GM21447 (cell line): ENCODE measurements around the gene IMPDH1.
"Not testable (repeated sequence)": the region's sequence is repeated elsewhere in the genome, so short reads cannot be mapped to it uniquely, and the experiment has no call there.

Experiments
- ATAC-seq: cut with Tn5 transposase; IDR thresholded peaks from one replicate; pipeline ENCODE4 v1.9.1; 2021; ENCODE audit not compliant: unreplicated experiment

The IMPDH1 gene

DNA sequence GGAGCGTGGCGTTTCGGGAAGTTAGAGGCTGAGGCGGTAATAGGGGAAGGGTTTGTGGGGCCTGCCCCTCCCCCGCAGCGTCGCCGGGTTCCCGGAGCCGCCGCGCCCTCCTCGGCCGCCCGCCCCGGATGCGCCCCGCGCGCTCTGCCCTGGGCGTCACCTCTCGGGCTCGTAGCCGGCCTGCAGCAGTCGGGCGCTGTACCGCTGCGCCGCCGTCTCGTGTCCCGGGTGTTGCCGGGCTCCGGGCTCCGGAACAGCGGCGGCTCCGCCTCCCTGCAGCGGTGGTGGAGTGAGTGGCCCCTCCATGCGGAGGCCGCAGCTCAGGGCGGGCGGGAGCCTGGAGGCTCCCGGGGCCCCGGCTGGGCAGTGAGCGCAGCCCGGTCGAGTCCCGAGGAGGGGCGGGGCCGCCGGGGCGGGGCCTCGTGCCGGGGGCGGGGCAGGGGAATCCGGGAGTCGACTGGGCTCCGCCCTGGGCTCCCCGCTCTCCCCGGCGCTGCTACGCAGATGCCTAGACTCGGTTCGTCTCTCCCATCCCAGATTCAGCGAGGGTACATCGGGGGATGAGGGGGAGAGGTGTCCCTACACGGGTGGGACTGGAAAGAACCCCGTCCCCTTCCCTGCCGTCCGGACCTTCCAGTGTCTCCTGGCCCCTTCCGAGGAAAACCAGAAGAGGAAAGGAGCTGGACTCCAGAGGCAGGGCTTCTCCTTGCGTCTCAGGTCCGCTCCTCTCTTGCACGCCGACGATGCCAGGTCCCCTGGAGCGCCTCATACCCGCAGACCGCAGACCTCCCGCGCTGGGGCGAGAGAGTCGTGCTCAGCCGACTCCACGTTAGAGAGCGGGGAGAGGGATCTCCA is at the start of gene IMPDH1:
IMPDH1 (minus strand) TSS at position 387 of the 855 bp plus-strand sequence; CDS start at position 306, 81 bp downstream.
- ATAC-seq: peak; percentile 78

DNA sequence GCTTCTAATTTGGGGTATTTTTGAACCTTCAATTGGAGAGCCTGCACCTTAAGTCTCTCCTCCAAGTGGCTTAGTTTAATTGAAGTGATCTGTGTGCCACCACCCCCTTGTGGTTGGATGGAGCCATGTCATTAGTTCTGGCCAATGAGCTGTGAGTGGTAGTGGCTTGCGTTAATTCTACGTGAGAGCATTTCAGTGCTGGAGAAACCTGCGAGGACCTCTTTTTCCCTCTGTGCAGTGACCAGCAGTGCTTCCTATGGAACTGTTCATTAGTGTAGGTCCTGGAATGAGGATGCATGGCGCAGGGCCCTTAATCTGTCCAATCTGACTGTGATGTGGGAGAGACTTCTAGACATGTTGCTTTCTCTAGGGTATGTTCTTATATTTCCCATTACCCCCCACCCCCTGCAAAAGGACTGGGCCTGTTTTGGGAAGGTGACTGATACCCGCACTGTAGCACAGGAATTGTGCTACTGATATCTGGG is 49.7 kb upstream of the IMPDH1 start:
- ATAC-seq: peak; percentile 47

DNA sequence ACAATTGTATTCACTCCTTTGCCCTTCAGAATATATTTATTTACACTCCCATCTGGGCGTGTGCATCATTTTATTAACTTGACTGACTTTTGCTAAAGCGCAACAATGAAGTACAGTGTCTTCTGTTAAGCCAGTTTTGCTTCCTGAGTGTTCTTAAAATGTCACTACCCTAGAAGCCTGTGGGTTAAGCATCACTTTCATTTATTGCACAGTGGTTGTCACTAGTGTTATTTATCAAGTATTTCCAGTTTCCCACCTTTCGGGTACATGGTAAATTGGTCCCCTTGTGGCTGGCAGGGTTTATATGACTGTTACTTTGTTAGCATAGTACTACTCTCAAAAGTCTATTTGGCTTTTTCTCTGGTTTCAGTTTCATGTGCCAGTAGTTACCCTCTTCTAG is 49.2 kb upstream of the IMPDH1 start:
- peak; percentile 23 for ATAC-seq

DNA sequence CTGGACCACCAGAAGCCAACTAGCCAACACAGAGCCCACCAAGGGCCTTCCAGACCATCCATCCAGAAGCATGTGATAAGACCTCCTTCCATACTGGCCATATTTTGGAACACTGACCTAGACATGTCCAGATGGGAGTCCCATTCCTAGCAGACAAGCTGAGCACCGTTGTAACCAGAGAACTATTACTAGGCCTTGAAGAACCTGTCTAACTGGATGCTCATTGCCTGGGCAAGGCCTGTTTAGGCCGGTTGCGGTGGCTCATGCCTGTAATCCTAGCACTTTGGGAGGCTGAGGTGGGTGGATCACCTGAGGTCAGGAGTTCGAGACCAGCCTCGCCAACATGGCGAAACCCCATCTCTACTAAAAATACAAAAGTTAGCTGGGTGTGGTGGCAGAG is 47.6 kb upstream of the IMPDH1 start:
- ATAC-seq: not testable (repeated sequence)

DNA sequence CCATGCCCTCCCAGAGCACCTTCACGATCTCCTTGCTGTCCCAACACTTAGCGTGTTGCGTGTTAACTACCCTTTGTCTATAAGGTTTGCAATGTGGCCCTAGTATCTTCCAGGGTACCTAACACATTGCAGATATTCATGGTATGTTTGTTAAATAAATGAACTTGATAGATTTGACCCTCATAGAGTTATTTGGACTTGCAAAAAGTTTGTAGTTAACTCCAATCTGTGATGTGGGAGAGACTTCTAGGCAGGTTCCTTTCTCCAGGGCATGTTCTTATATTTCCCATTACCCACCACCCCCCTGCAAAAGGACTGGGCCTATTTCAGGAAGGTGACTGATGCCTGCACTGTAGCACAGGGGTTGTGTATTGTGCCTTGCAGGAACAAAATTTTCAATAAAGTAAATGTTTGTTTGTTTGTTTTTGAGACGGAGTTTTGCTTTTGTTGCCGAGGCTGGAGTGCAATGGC is 46.5 kb upstream of the IMPDH1 start:
- ATAC-seq: peak; percentile 14

DNA sequence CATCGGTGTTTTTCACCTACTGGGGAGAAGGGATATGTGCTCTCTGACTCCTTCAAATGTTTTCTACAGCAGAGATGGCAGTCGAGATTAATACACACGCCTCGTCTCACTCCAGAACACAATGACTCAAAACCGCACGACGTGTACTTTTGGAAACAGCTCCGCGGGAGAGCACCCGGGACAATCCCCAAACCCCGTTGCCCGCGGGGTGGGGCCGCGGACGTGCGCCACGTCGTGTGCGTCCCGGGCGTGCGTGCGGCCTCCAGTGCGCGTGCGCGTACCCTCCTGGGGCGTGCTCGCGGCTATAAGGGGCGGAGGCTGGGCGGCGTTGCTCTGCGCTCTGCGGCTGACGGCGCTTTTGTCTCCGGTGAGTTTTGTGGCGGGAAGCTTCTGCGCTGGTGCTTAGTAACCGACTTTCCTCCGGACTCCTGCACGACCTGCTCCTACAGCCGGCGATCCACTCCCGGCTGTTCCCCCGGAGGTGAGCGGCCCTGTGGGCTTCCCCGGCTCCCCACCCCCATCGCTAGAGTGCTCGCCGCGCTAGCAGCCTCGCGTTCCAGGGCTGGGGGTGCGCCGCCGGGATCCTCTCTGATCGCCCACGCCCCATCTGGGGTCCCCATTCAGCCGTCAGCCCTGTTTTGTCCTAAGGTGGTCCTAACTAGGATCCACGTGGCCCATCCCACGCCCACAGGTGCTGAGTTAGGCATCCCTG is 45.9 kb upstream of the IMPDH1 start, which contains the start of gene HILPDA:
HILPDA (plus strand) TSS at position 336 of the 712 bp plus-strand sequence. CDS start 1,391 bp downstream, outside the sequence.
- ATAC-seq: peak; percentile 68

DNA sequence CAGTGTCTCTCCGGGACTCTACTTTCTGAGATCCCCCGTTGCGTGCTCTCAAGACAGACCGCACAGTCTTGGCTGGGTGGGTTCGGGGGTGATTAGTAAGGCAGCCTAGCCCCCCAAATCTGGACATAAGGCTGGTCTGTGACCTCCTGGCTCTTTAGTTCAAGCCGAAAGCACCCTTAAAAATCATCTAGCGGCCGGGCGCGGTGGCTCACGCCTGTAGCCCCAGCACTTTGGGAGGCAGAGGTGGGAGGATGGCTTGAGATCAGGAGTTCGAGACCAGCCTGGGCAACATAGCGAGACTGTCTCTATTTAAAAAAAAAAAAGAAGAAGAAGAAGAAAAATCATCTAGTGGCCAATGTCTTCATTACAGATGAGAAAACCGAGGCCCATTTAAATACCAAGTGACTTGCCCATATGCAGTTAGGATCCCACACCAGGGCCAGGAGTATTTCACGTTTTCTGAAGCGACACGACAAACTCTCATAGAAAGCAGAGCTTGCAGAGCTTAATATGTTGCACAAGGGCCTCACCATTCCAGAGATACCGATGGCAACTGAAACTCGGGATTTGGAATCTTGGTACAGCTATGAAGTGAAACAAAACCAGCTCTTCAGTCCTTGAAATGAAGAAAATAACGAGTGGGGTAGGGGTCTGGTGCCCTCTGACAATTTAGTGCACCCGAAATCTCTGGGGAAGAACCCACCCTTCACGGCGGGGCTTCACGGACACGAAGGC is 45.2 kb upstream of the IMPDH1 start:
- no peak for ATAC-seq

DNA sequence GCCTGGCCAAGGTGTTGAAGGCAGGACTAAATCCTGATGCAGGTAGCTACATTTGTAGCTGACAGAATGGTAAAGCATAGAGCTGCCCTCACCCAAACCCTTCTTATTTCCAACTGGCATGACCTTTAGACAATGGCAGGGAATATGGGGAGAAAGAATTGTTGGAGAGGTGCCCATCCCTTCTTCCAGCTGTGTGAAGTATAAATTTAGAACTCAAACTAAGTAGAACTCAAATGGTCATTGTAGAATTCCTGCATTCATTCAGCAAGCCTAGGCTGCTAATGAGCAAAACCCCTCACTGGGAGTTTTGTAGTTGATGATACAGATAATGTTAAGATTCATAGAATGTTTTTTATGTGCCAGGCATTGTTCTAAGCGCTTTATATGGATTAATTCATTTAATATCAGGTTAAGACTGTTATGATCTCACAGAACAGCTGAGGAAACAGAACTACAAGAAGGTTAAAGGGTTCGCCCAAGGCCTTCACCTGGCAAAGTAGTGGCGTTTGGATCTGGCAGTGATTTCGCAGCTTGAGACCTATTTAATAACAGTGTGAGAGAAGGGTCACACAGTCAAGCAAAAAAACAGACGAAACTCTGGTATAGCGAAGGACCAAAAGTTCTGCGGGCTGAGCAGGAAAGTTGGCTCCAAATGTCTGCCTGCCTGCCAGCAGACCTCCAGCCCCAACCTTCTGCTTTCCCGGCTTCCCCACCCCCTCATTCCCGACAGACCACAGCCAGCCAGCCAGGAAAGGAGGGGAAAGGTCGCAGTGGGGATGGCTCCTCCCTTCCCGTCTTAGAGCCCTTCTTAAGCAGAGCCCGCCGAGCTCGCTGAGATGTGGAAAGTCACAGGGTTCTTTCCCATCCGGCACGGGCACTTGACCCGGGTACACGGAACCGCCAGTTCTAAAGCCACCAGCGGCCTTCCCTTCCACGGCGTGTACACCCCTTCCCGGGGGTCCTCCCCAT is 44.3 kb upstream of the IMPDH1 start:
- no peak for ATAC-seq

DNA sequence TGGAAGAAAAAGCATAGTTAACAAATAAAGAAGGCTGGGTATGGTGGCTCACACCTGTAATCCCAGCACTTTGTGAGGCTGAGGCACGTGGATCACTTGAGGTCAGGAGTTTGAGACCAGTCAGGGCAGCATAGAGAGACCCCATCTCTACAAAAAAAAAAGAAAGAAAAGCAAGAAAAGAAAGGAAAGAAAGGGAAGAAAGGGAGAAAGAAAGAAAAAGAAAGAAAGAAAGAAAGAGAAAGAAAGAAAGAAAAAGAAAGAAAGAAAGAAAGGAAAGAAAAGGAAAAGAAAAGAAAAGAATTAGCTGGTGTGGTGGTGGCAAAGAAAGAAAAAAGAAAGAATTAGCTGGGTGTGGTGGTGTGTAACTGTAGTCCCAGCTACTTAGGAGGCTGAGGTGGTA is 42.8 kb upstream of the IMPDH1 start:
- no peak for ATAC-seq

DNA sequence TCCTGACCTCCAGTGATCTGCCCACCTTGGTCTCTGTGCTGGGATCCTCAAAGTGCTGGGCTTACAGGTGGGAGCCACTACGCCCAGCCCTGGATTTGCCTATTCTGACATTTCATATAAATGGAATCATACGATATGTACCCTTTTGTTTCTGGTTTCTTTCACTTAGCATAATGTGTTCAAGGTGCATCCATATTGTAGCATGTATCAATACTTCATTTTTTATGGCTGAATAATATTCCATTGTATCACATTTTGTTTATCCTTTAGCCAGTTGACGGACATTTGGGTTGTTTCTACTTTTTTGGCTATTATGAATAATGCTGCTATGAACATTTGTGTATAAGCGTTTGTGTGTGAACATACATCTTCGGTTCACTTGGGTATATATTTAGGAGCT is 41.1 kb upstream of the IMPDH1 start:
- ATAC-seq: no peak

DNA sequence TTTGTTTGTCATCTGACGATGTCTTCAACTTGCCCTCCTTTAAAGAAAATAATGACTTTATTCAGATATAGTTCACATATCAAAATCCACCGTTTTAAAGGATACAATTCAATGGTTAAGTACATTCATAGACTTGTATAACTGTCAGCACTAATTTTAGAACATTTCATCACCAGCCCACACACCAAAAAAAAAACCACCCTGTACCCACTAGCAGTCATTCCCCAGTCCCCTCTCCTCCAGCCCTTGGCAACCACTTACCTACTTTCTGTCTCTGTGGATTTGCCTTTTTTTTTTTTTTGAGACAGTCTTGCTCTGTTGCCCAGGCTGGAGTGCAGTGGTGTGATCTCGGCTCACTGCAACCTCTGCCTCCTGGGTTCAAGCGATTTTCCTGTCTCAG is 40.6 kb upstream of the IMPDH1 start:
- ATAC-seq: no peak

DNA sequence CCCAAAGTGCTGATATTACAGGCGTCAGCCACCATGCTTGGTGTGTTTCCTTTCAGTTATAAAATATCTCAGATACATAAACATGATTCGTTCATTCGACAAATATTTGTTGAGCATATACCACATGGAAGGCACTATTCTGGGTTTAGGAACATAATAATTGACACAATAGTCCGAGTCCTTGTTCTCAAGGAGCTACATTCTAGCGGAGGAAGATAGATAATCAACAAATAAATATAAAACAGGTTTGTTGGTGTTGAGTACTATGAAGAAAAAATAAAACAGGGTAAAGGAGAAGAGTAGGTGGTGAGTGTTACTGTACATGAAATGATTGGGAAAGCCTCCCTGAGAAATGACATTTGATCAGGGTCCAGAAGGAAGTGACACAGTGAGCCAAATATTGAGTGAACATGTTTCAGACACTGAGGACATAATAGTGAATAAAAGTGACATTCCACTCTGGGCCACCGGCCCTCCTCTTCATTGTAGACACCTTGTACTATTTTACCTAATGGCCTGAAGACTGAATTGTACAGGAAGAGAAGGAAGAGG is 39.0 kb upstream of the IMPDH1 start:
- no peak for ATAC-seq

DNA sequence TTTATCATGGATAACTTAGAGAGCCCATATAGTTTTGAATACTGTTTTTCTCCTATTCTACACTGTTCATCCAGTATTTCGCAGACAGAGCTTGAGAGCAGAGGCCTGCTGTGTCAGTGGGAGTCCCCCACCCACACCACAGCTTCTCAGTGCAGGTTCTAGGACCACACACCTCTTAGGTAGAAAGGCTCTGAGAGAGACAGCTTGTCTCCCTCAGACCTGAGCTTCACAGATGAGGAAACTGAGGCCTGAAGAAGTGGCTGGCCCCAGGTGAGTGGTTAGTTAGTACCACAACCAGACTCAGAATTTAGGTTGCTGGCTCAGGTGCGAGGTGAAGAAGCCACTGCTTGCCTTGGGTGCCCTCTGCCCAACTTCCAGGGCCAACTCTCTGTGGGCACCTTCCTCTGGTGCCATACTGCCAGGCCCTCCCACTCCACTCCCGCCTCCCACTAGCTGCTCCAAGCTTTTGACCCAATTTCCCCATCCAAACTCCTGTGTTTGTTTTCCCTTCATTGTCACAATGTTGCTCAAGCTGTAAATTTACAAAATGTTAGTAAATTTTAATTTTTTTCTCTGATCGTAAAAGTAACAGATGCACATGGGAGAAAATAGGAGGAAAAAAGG is 38.3 kb upstream of the IMPDH1 start:
- ATAC-seq: no peak

DNA sequence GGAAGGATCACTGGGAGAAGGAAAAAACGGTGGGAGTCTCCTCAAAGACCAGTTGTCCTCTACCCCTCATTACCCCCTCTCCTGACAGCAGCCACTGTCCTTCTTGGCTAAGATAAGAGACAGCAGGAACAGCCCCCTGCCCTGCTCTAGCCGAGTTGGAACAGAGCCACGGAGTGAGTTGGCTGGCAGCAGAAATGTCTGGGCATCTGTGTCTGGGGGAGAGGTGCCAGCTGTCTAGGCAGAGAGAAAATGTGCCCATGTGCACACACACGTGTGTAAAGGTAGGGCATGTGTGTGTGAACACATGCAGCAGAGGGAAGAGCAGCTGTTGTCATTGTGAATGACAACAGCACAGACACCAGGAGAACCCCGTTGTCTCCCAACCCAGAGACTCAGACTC is 36.5 kb upstream of the IMPDH1 start:
- ATAC-seq: no peak

DNA sequence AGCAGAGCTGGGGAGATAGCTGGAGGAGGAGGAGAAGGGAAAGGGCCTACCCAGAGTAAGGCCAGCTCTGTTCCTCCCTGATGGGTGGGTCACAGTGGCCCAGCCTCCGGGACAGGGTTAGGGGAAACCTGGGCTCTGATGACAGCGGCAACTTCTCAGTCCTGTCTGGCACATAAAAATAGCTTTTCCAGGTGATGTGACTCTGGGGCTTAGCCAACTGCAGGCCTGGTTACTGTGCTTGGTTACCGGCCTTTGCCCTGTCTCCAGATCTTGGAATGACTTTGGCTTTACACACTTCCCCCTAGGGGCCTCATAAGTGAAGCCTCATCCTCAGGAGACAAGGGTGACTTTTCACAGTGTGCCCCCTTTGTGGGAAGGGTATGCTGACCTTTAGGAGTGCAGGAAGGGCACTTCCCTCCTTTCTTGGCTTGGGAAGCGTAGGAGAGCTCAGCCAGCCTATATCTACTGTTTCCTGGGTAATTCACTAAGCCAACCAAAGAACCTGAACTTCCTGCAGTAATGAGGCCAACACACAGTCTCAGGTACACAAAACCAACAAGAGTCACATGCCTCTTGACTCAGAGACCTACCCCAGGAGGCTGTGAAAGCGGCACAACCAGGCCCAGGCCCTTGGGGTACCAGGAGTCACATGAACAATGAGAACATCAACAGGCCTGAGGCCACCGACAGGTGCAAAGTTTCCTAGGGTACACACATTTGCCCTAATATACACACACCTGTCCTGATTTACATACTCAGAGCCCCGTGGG is 34.2 kb upstream of the IMPDH1 start:
- ATAC-seq: no peak

DNA sequence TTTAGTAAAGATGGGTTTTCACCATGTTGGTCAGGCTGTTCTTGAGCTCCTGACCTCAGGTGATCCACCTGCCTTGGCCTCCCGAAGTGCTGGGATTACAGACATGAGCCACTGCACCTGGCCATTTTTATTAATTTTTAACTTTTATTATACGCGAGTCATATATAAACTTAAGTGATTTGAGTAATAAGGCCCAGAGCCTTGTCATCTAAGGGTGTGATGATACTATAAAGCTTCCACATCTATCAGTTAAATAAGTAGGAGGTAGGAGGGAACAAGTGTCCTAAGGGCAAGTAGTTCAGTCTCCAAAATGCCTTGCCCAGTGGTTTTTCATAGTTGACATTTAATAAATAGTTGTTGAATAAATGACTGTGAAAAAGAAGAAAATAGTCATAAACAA is 32.6 kb upstream of the IMPDH1 start:
- ATAC-seq: no peak

DNA sequence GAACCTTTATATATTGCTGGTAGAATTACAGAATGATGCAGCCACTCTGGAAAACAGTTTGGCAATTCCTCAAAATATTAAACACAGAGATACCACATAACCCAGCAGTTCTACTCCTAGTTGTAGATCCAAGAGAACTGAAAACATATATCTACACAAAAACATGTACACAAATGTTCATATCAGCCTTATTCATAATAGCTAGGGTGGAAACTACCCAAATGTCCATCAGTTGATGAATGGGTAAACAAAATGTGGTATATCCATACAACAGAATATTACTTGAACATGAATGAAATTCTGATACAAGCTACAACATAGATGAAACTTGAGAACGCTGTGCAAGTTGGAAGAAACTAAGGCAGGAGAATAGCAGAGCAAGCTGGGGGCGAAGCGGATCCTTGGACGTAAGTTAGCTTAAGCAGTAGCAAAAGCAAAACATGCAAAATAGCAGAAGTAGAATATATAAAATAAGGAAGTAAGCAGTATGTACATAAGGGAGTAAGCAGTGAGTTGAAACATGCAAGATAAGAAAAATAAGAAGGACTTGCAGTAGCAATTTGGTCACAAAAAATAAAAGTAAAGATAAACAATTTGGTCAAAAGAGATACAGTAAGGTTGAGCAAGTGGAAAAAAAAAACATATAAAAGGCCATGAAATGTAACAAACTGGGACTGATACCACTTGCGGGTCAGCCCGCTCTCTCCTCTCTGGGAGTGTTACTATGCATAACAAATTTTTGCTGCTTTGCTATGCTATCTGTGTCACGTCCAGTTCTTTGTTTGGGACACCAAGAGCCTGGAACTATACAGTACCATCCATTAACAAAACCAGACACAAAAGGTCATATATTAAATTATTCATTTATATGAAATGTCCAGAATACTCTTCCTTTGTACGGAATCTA is 27.9 kb upstream of the IMPDH1 start:
- peak; percentile 71 for ATAC-seq

DNA sequence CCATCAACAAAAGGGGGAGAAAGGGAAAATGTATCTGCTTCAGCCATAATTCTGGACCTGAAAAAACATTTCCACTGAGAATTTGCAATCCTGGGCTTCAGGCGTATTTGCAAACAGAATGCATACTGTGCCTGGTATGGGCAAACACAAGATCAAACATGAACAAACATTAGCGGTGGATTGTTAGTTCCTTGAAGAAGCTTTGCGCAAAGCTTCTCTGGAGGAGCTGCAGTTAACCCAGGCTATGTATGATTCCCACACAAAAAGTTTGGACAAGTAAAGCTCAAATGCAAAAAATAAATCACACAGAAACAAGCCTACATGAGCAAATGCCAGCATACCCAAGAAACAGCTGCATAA is 25.5 kb upstream of the IMPDH1 start:
- ATAC-seq: no peak
